Hepatocyte (in vitro differentiated cells): ENCODE results near the gene STAP2.

ENCODE experiments used
- EZH2 ChIP-seq: fragments of 200-600 bp; sonication (generic); IDR thresholded peaks from 2 replicates; pipeline ENCODE4 v1.6.1; 2016; ENCODE audit warnings: antibody characterized with exemption, mild to moderate bottlenecking, borderline replicate concordance
- EZH2phosphoT487 ChIP-seq: fragments of 200-600 bp; sonication (generic); IDR thresholded peaks from one replicate; pipeline ENCODE4 v1.6.1; 2018; ENCODE audit warnings: antibody characterized with exemption, mild to moderate bottlenecking, low read depth, moderate library complexity; ENCODE audit not compliant: unreplicated experiment, severe bottlenecking
- TF ChIP-seq, protein P1 (sequence below): fragments of 200-600 bp; sonication (generic); IDR thresholded peaks from 2 replicates; pipeline ENCODE4 v1.5.1; 2016; ENCODE audit warnings: antibody characterized with exemption, mild to moderate bottlenecking; ENCODE audit not compliant: poor library complexity

DNA sequence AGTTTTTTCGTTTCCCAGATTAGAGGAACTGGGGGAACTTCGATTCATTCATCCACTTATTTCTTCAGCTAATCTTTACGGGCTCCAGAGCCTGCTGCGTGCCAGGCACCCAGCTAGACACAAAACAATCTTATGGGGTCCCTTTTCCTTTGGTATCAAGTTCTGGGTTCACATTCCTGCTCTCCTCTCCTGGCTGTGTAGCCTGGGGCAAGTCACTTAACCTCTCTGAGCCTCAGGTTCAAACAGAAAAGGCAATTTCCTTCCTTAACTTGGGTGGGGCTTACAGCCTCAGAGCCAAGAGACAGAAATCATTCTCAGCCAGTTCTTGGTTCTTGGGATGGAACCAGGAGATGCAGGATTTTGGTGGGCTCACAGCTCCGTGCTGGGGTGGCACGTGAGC is 53.7 kb downstream of the STAP2 start:
- TF ChIP-seq, protein P1, sequence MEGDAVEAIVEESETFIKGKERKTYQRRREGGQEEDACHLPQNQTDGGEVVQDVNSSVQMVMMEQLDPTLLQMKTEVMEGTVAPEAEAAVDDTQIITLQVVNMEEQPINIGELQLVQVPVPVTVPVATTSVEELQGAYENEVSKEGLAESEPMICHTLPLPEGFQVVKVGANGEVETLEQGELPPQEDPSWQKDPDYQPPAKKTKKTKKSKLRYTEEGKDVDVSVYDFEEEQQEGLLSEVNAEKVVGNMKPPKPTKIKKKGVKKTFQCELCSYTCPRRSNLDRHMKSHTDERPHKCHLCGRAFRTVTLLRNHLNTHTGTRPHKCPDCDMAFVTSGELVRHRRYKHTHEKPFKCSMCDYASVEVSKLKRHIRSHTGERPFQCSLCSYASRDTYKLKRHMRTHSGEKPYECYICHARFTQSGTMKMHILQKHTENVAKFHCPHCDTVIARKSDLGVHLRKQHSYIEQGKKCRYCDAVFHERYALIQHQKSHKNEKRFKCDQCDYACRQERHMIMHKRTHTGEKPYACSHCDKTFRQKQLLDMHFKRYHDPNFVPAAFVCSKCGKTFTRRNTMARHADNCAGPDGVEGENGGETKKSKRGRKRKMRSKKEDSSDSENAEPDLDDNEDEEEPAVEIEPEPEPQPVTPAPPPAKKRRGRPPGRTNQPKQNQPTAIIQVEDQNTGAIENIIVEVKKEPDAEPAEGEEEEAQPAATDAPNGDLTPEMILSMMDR, result no peak
- no peak for TF ChIP-seq EZH2
- no peak for TF ChIP-seq EZH2phosphoT487
